ENCODE results near the gene STYXL2. TPM values are rescaled to one million over a fixed set of nuclear protein-coding genes. Genes with fewer than 3 reads are reported as not detected.

Gene STYXL2
- total RNA-seq, 1 experiment from 2014 or later: not detected

DNA sequence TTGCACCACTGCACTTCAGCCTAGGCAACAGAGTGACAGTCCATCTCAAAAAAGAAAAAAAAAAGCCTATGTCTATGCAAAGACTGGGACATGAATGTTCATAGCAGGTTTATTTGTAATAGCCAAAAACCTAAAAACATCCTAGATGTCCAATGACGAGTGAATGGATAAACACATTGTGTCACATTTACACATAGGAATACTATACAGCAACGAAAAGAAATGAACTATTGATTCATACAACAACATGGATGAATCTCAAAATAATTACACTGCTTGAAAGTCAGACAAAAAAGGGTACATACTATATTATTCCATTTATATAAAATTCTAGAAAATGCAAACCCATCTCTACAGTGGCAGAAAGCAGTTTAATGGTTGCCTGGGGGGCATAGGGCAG lies 7.9 kb downstream of the STYXL2 start:
- TF ChIP-seq POLR2AphosphoS5 (IDR thresholded peaks at IDR 0.05; ENCODE audit: low read depth, low read length) (no peak), TCF7L2 (IDR thresholded peaks at IDR 0.05; ENCODE audit: low read depth, low read length) (no peak), SIN3A (IDR thresholded peaks at IDR 0.05; ENCODE audit: borderline replicate concordance, insufficient read depth, low read depth, low read length) (no peak)
- TF ChIP-seq, protein P1, sequence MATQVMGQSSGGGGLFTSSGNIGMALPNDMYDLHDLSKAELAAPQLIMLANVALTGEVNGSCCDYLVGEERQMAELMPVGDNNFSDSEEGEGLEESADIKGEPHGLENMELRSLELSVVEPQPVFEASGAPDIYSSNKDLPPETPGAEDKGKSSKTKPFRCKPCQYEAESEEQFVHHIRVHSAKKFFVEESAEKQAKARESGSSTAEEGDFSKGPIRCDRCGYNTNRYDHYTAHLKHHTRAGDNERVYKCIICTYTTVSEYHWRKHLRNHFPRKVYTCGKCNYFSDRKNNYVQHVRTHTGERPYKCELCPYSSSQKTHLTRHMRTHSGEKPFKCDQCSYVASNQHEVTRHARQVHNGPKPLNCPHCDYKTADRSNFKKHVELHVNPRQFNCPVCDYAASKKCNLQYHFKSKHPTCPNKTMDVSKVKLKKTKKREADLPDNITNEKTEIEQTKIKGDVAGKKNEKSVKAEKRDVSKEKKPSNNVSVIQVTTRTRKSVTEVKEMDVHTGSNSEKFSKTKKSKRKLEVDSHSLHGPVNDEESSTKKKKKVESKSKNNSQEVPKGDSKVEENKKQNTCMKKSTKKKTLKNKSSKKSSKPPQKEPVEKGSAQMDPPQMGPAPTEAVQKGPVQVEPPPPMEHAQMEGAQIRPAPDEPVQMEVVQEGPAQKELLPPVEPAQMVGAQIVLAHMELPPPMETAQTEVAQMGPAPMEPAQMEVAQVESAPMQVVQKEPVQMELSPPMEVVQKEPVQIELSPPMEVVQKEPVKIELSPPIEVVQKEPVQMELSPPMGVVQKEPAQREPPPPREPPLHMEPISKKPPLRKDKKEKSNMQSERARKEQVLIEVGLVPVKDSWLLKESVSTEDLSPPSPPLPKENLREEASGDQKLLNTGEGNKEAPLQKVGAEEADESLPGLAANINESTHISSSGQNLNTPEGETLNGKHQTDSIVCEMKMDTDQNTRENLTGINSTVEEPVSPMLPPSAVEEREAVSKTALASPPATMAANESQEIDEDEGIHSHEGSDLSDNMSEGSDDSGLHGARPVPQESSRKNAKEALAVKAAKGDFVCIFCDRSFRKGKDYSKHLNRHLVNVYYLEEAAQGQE (IDR thresholded peaks at IDR 0.05; ENCODE audit: insufficient read depth in 1 of 2, low read depth in 2 of 2, low read length in 1 of 2): no peak
- TF ChIP-seq, protein P2, sequence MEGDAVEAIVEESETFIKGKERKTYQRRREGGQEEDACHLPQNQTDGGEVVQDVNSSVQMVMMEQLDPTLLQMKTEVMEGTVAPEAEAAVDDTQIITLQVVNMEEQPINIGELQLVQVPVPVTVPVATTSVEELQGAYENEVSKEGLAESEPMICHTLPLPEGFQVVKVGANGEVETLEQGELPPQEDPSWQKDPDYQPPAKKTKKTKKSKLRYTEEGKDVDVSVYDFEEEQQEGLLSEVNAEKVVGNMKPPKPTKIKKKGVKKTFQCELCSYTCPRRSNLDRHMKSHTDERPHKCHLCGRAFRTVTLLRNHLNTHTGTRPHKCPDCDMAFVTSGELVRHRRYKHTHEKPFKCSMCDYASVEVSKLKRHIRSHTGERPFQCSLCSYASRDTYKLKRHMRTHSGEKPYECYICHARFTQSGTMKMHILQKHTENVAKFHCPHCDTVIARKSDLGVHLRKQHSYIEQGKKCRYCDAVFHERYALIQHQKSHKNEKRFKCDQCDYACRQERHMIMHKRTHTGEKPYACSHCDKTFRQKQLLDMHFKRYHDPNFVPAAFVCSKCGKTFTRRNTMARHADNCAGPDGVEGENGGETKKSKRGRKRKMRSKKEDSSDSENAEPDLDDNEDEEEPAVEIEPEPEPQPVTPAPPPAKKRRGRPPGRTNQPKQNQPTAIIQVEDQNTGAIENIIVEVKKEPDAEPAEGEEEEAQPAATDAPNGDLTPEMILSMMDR (IDR thresholded peaks at IDR 0.05): no peak
- H3K4me3 ChIP-seq (ENCODE audit: low read depth in 2 of 2, low read length in 2 of 2): no peak overlapping the region
- intact Hi-C loops (cut with micrococcal nuclease; ENCODE audit: unreplicated experiment) (no loop called here), in situ Hi-C loops (cut with HindIII; ENCODE audit: low pct_unique_long_range_greater_than_20kb, low sequenced_read_pairs) (no loop called here)
- ChIA-PET CTCF (interaction anchor here (0.7 kb wide), 1 partner anchor 438 kb away, joined by 4 read pairs; no protein-coding TSS in a partner anchor), POLR2A (interaction anchor here (0.6 kb wide), 1 partner anchor 232 kb away, joined by 10 read pairs; no protein-coding TSS in a partner anchor)
- no peaks in the 10 kb centered on the region for H3K36me3 ChIP-seq (ENCODE audit: control insufficient read depth, insufficient read depth, low read length)
- no peak for DNase-seq (ENCODE audit: low read depth, low spot score)
- no TSS peak for BruUV-seq (replicated peaks)
- peaks cover 2% of the 10 kb centered on the region; the same call in 1 of the 2 replicates for H3K27me3 ChIP-seq (ENCODE audit: control insufficient read depth, insufficient read depth, low read length)
- H3K4me1 ChIP-seq (ENCODE audit: control insufficient read depth, insufficient read depth, low read length): peaks cover 5% of the 10 kb centered on the region
- ATAC-seq: no peak
- no peak overlapping the region for H3K27ac ChIP-seq (ENCODE audit: low read length)
- H3K9me3 ChIP-seq (ENCODE audit: control insufficient read depth, insufficient read depth, low read depth, low read length): no peaks in the 10 kb centered on the region

DNA sequence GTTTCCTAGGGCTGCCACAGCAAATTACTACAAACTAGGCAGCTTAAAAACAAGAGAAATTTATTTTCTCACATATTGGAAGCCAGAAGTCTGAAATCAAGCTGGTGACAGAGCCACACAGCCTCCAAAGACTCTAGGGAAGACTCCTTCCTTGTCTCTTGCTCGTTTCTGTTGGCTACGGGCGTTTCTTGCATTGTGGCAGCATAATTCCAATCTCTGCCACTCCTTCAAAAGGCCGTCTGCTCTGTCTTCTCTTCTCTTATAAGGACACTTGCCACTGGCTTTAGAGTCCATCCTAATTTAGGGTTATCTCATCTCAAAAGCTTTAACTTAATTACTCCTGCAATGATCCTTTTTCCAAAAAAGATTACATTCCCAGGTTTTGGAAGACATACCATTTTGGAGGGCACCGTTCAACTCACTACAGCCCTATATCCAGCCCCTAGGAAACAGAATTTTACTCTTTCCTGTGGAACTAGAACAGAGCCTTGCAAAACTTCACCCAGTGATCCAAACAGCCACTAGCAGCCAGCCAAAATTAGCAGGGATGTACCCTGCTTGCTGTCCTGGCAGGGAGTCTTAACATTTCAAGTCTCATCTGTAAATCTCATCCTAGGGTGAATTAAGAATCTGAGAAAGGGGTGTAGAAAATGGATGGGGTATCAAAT lies 9.2 kb downstream of the STYXL2 start:
- Histone ChIP-seq H3K4me1 (ENCODE audit: control insufficient read depth, insufficient read depth, low read length) (peaks cover 5% of the 10 kb centered on the region), H3K4me3 (ENCODE audit: low read depth in 2 of 2, low read length in 2 of 2) (no peak overlapping the region), H3K27me3 (ENCODE audit: control insufficient read depth, insufficient read depth, low read length) (peaks cover 2% of the 10 kb centered on the region; the same call in 1 of the 2 replicates), H3K36me3 (ENCODE audit: control insufficient read depth, insufficient read depth, low read length) (no peaks in the 10 kb centered on the region), H3K9me3 (ENCODE audit: control insufficient read depth, insufficient read depth, low read depth, low read length) (no peaks in the 10 kb centered on the region), H3K27ac (ENCODE audit: low read length) (no peak overlapping the region)
- ChIA-PET POLR2A (no interaction called here), CTCF (no interaction called here)
- intact Hi-C loops (cut with micrococcal nuclease; ENCODE audit: unreplicated experiment): no loop called here
- BruUV-seq (replicated peaks): no TSS peak
- no peak for ATAC-seq
- no peak for TF ChIP-seq SIN3A (IDR thresholded peaks at IDR 0.05; ENCODE audit: borderline replicate concordance, insufficient read depth, low read depth, low read length)
- TF ChIP-seq POLR2AphosphoS5 (IDR thresholded peaks at IDR 0.05; ENCODE audit: low read depth, low read length): no peak
- no peak for TF ChIP-seq TCF7L2 (IDR thresholded peaks at IDR 0.05; ENCODE audit: low read depth, low read length)
- TF ChIP-seq, protein P1 (IDR thresholded peaks at IDR 0.05; ENCODE audit: insufficient read depth in 1 of 2, low read depth in 2 of 2, low read length in 1 of 2): no peak
- TF ChIP-seq, protein P2 (IDR thresholded peaks at IDR 0.05): no peak
- no peak for DNase-seq (ENCODE audit: low read depth, low spot score)
- in situ Hi-C loops (cut with HindIII; ENCODE audit: low pct_unique_long_range_greater_than_20kb, low sequenced_read_pairs): no loop called here

All from Panc1 (cell line).